Naive thymus-derived CD4-positive, alpha-beta T cell (primary cell): ENCODE results near the gene TMEM59L. TPM values are rescaled to one million over a fixed set of nuclear protein-coding genes. Genes with fewer than 3 reads are reported as not detected.
"Not testable (repeated sequence)": the region's sequence is repeated elsewhere in the genome, so short reads cannot be mapped to it uniquely, and the experiment has no call there.

Experiments used
- ATAC-seq: fragments of 150-1000 bp; cut with Tn5 transposase; 2 replicates; pipeline ENCODE4 v1.10.0; 2021; ENCODE audit warnings: mild to moderate bottlenecking, moderate library complexity
- CTCF ChIA-PET: fragments of 350-600 bp; sonication (Branson Sonifier 250); formaldehyde crosslinking; loops from one replicate; lab custom pipeline; 2021; ENCODE audit warnings: antibody characterized with exemption; lab: Charles Lee
- POLR2A ChIA-PET: fragments of 350-600 bp; sonication (Branson Sonifier 250); formaldehyde crosslinking; loops from one replicate; lab custom pipeline; 2021; ENCODE audit warnings: antibody characterized with exemption, inconsistent platforms; lab: Charles Lee
- DNase-seq, 9 donors: peaks; one replicate each; pipeline versions ENCODE4 v3.0.0 to v3.0.0-alpha.2; 2020 to 2022; ENCODE audit warnings: mixed read lengths in 1 of 9
- H3K27ac ChIP-seq: one replicate; pipeline ENCODE4 v1.7.0; 2013; ENCODE audit warnings: mild to moderate bottlenecking, low read depth, low read length, moderate library complexity
- H3K27me3 ChIP-seq, 2 donors: one replicate each; pipeline ENCODE4 v1.7.0; 2013; ENCODE audit warnings: low read length in 2 of 2, mild to moderate bottlenecking in 2 of 2, moderate library complexity in 2 of 2; ENCODE audit not compliant: control insufficient read depth in 2 of 2, insufficient read depth in 2 of 2
- H3K36me3 ChIP-seq, 3 experiments: 1 replicate in 2 of 3; 2 replicates in 1 of 3; pipeline ENCODE4 v1.7.0; 2013; ENCODE audit warnings: low read length in 3 of 3, mild to moderate bottlenecking in 3 of 3, moderate library complexity in 1 of 3; ENCODE audit not compliant: insufficient read depth in 3 of 3, control insufficient read depth in 2 of 3
- H3K4me1 ChIP-seq, 2 donors: one replicate each; pipeline ENCODE4 v1.7.0; 2013; ENCODE audit warnings: low read length in 2 of 2, mild to moderate bottlenecking in 2 of 2, moderate library complexity in 1 of 2; ENCODE audit not compliant: control insufficient read depth in 2 of 2, insufficient read depth in 2 of 2
- H3K4me3 ChIP-seq: 2 replicates; pipeline ENCODE4 v1.7.0; 2013; ENCODE audit warnings: mild to moderate bottlenecking, low read length
- H3K9me3 ChIP-seq, 3 experiments: 1 replicate in 2 of 3; 2 replicates in 1 of 3; pipeline ENCODE4 v1.7.0; 2013; ENCODE audit warnings: low read length in 3 of 3; ENCODE audit not compliant: control insufficient read depth in 2 of 3
- H3K27ac Mint-ChIP-seq, 9 donors: one replicate each; pipeline ENCODE4 v1.8.0; 2020 to 2022; ENCODE audit warnings: mixed read lengths in 9 of 9, mild to moderate bottlenecking in 8 of 9, moderate library complexity in 5 of 9, inconsistent platforms in 2 of 9
- H3K27me3 Mint-ChIP-seq, 5 donors: one replicate each; pipeline ENCODE4 v1.8.0; 2021 to 2022; ENCODE audit warnings: mixed read lengths in 5 of 5, mild to moderate bottlenecking in 1 of 5
- H3K36me3 Mint-ChIP-seq, 5 donors: one replicate each; pipeline ENCODE4 v1.8.0; 2020 to 2022; ENCODE audit warnings: mixed read lengths in 5 of 5, mild to moderate bottlenecking in 3 of 5, inconsistent platforms in 1 of 5
- H3K4me1 Mint-ChIP-seq, 7 donors: one replicate each; pipeline ENCODE4 v1.8.0; 2020 to 2022; ENCODE audit warnings: mixed read lengths in 7 of 7, mild to moderate bottlenecking in 3 of 7, inconsistent platforms in 1 of 7
- H3K4me3 Mint-ChIP-seq, 10 donors: one replicate each; pipeline ENCODE4 v1.8.0; 2020 to 2022; ENCODE audit warnings: mild to moderate bottlenecking in 10 of 10, mixed read lengths in 10 of 10, moderate library complexity in 6 of 10, inconsistent platforms in 2 of 10
- H3K9me3 Mint-ChIP-seq, 11 donors: one replicate each; pipeline ENCODE4 v1.8.0; 2020 to 2022; ENCODE audit warnings: mixed read lengths in 11 of 11, mild to moderate bottlenecking in 4 of 11, inconsistent platforms in 1 of 11, moderate library complexity in 1 of 11
- intact Hi-C, 2 donors: fragments of 100-400 bp; cut with micrococcal nuclease; formaldehyde crosslinking; loops; one replicate each; pipeline ENCODE4 v1.15.1; 2023
- polyA plus RNA-seq, 2 donors: library from polyadenylated mRNA; unstranded; fragments of 300-500 nt; fragmentation: Illumina TruSeq; gene quantifications; one replicate each; pipeline ENCODE4 v1.2.3, GENCODE V29; 2021
- total RNA-seq, 6 experiments: library from RNA in 5 of 6; stranded (reverse) in 5 of 6; gene quantifications; 1 replicate in 5 of 6; 2 replicates in 1 of 6; pipeline ENCODE4 v1.2.3 and lab custom pipeline; 2021 to 2026

The TMEM59L gene
- total and polyA plus RNA-seq, 7 experiments from 2014 or later = 0.22 to 0.74 (median 0.30) TPM; not detected in 3

GRCh38 chr19:18595475-18595874, 17.2 kb upstream of the TMEM59L start:
- no peak for ATAC-seq
- Mint-ChIP-seq H3K4me3 (peak overlapping the region; percentile 38 to 86 (median 52)), H3K27ac (peak overlapping the region in 1 of 9 donors; percentile 55), H3K9me3 (no peaks in the 10 kb centered on the region), H3K4me1 (peaks cover 6 to 38% (median 20%) of the 10 kb centered on the region in 7 donors), H3K27me3 (peaks cover 0 to 23% (median 2%) of the 10 kb centered on the region in 5 donors), H3K36me3 (peaks cover 0 to 5% (median 0%) of the 10 kb centered on the region in 5 donors)
- Histone ChIP-seq H3K27me3 (no peaks in the 10 kb centered on the region), H3K9me3 (no peaks in the 10 kb centered on the region), H3K27ac (no peak overlapping the region), H3K4me3 (no peak overlapping the region), H3K4me1 (peaks cover 7 to 18% of the 10 kb centered on the region in 2 donors), H3K36me3 (peaks cover 0 to 5% (median 0%) of the 10 kb centered on the region in 3 experiments)
- no peak for DNase-seq
- ChIA-PET CTCF (interaction anchor here (1.2 kb wide), 1 partner anchor 252 kb away, joined by 5 read pairs; no protein-coding TSS in a partner anchor), POLR2A (no interaction called here)
- intact Hi-C loops = loop anchor here (2.0 to 5.0 kb wide), 2 partner anchors 105 to 252 kb away; no protein-coding TSS in a partner anchor

- DNase-seq (no peak), ATAC-seq (peak; percentile 49)
- no peak overlapping the region for H3K27ac ChIP-seq
- peak overlapping the region in 1 of 10 donors; percentile 12 for H3K4me3 Mint-ChIP-seq
- peaks cover 7 to 14% of the 10 kb centered on the region in 2 donors for H3K4me1 ChIP-seq
- no peaks in the 10 kb centered on the region for H3K27me3 ChIP-seq
- intact Hi-C loops = loop anchor here in 1 of 2 donors (5.0 kb wide), 1 partner anchor 251 kb away; no protein-coding TSS in a partner anchor
- ChIA-PET POLR2A (interaction anchor here (0.6 kb wide), 1 partner anchor 89 kb away, joined by 4 read pairs; no protein-coding TSS in a partner anchor), CTCF (interaction anchor here (0.6 kb wide), 1 partner anchor 275 kb away, joined by 3 read pairs; no protein-coding TSS in a partner anchor)
- H3K4me1 Mint-ChIP-seq = peaks cover 6 to 25% (median 14%) of the 10 kb centered on the region in 7 donors
- no peak overlapping the region for H3K4me3 ChIP-seq
- no peaks in the 10 kb centered on the region for H3K36me3 Mint-ChIP-seq
- H3K9me3 Mint-ChIP-seq = no peaks in the 10 kb centered on the region
- no peaks in the 10 kb centered on the region for H3K36me3 ChIP-seq
- peaks cover 4 to 27% (median 7%) of the 10 kb centered on the region in 5 donors for H3K27me3 Mint-ChIP-seq
- H3K9me3 ChIP-seq = no peaks in the 10 kb centered on the region
- H3K27ac Mint-ChIP-seq = peak overlapping the region in 2 of 9 donors; percentile 31 to 46
Measured at GRCh38 chr19:18596752-18597157, 15.9 kb upstream of the TMEM59L start.

- Histone ChIP-seq H3K36me3 (no peaks in the 10 kb centered on the region), H3K4me3 (no peak overlapping the region), H3K9me3 (no peaks in the 10 kb centered on the region), H3K4me1 (peaks cover 7 to 14% of the 10 kb centered on the region in 2 donors), H3K27me3 (peaks cover 0 to 2% of the 10 kb centered on the region in 2 donors), H3K27ac (no peak overlapping the region)
- no peak overlapping the region for H3K27ac Mint-ChIP-seq
- H3K36me3 Mint-ChIP-seq = no peaks in the 10 kb centered on the region
- DNase-seq (no peak), ATAC-seq (no peak)
- H3K4me3 Mint-ChIP-seq = no peak overlapping the region
- intact Hi-C loops = loop anchor here in 1 of 2 donors (5.0 kb wide), 1 partner anchor 249 kb away; no protein-coding TSS in a partner anchor
- H3K27me3 Mint-ChIP-seq = peaks cover 12 to 37% (median 18%) of the 10 kb centered on the region in 5 donors
- POLR2A ChIA-PET = no interaction called here
- CTCF ChIA-PET = no interaction called here
- H3K9me3 Mint-ChIP-seq = no peaks in the 10 kb centered on the region
- peaks cover 6 to 26% (median 16%) of the 10 kb centered on the region in 7 donors for H3K4me1 Mint-ChIP-seq
Measured at GRCh38 chr19:18597809-18598660, 14.6 kb upstream of the TMEM59L start.

- CTCF ChIA-PET = interaction anchor here (0.6 kb wide), 1 partner anchor 1119 kb away, joined by 4 read pairs; no protein-coding TSS in a partner anchor
- no peak for ATAC-seq
- Histone ChIP-seq H3K4me1 (peaks cover 5 to 8% of the 10 kb centered on the region in 2 donors), H3K27me3 (peaks cover 4 to 10% of the 10 kb centered on the region in 2 donors), H3K9me3 (no peaks in the 10 kb centered on the region), H3K4me3 (no peak overlapping the region), H3K27ac (no peak overlapping the region), H3K36me3 (no peaks in the 10 kb centered on the region)
- Mint-ChIP-seq H3K4me1 (peaks cover 4 to 24% (median 16%) of the 10 kb centered on the region in 7 donors), H3K27me3 (peaks cover 18 to 44% (median 24%) of the 10 kb centered on the region in 5 donors), H3K27ac (no peak overlapping the region), H3K4me3 (no peak overlapping the region), H3K36me3 (no peaks in the 10 kb centered on the region), H3K9me3 (no peaks in the 10 kb centered on the region)
- DNase-seq = no peak
- POLR2A ChIA-PET = interaction anchor here (0.7 kb wide), 1 partner anchor 77 kb away, joined by 3 read pairs; no protein-coding TSS in a partner anchor
- intact Hi-C loops = loop anchor here in 1 of 2 donors (5.0 kb wide), 1 partner anchor 248 kb away; no protein-coding TSS in a partner anchor
Measured at GRCh38 chr19:18599485-18599884, 13.2 kb upstream of the TMEM59L start.

GRCh38 chr19:18600692-18601397, 11.8 kb upstream of the TMEM59L start:
- intact Hi-C loops, H3K4me3 Mint-ChIP-seq, H3K4me1 ChIP-seq, H3K9me3 ChIP-seq, H3K27ac Mint-ChIP-seq, H3K4me3 ChIP-seq, H3K36me3 ChIP-seq, DNase-seq, H3K36me3 Mint-ChIP-seq, H3K27ac ChIP-seq, H3K9me3 Mint-ChIP-seq, ATAC-seq: not testable (repeated sequence)
- peaks cover 4 to 12% of the 10 kb centered on the region in 2 donors for H3K27me3 ChIP-seq
- peaks cover 2 to 19% (median 15%) of the 10 kb centered on the region in 7 donors for H3K4me1 Mint-ChIP-seq
- ChIA-PET POLR2A (interaction anchor here (0.6 to 0.7 kb wide), 2 partner anchors 639 to 914 kb away, joined by 3 read pairs; no protein-coding TSS in a partner anchor), CTCF (interaction anchor here (0.6 kb wide), 1 partner anchor 9 kb away, joined by 6 read pairs; no protein-coding TSS in a partner anchor)
- peaks cover 30 to 46% (median 35%) of the 10 kb centered on the region in 5 donors for H3K27me3 Mint-ChIP-seq

- Mint-ChIP-seq H3K27me3 (peaks cover 30 to 42% (median 36%) of the 10 kb centered on the region in 5 donors), H3K36me3 (peaks cover 0 to 4% (median 0%) of the 10 kb centered on the region in 5 donors), H3K4me3 (no peak overlapping the region), H3K4me1 (peaks cover 2 to 15% (median 9%) of the 10 kb centered on the region in 7 donors), H3K27ac (no peak overlapping the region), H3K9me3 (no peaks in the 10 kb centered on the region)
- no peaks in the 10 kb centered on the region for H3K36me3 ChIP-seq
- H3K27ac ChIP-seq = no peak overlapping the region
- ChIA-PET CTCF (no interaction called here), POLR2A (no interaction called here)
- intact Hi-C loops = no loop called here
- H3K9me3 ChIP-seq = no peaks in the 10 kb centered on the region
- no peak for ATAC-seq
- no peak overlapping the region for H3K4me3 ChIP-seq
- no peak for DNase-seq
- no peaks in the 10 kb centered on the region for H3K4me1 ChIP-seq
- H3K27me3 ChIP-seq = peaks cover 4 to 12% of the 10 kb centered on the region in 2 donors
Measured at GRCh38 chr19:18601875-18602274, 10.8 kb upstream of the TMEM59L start.
